Measurements from ENCODE around the gene AKAP9.
"Not testable (repeated sequence)": the region's sequence is repeated elsewhere in the genome, so short reads cannot be mapped to it uniquely, and the experiment has no call there.

The AKAP9 gene

GRCh38 chr7:92131764-92132330 lies 191.2 kb downstream of the AKAP9 start:
- Histone ChIP-seq H3K9ac (ENCODE audit: low read depth, low read length) (no peak overlapping the region), H3K4me3 (ENCODE audit: low read depth, low read length) (peak overlapping the region; percentile 91; the same call in 1 of the 2 replicates), H3K9me3 (ENCODE audit: control insufficient read depth, insufficient read depth, low read length) (no peaks in the 10 kb centered on the region), H3K4me1 (ENCODE audit: control insufficient read depth, insufficient read depth, low read length) (peaks cover 17% of the 10 kb centered on the region), H3K27ac (ENCODE audit: low read depth, low read length) (no peak overlapping the region), H3K27me3 (ENCODE audit: control insufficient read depth, insufficient read depth, low read length) (no peaks in the 10 kb centered on the region), H3K36me3 (ENCODE audit: control insufficient read depth, insufficient read depth, low read length) (peaks cover 46% of the 10 kb centered on the region)

- no peak overlapping the region for H3K27ac ChIP-seq (ENCODE audit: low read depth, low read length)
- peak overlapping the region; percentile 5; the same call in 1 of the 2 replicates for H3K9ac ChIP-seq (ENCODE audit: low read depth, low read length)
- no peaks in the 10 kb centered on the region for H3K27me3 ChIP-seq (ENCODE audit: control insufficient read depth, insufficient read depth, low read length)
- peaks cover 17% of the 10 kb centered on the region for H3K4me1 ChIP-seq (ENCODE audit: control insufficient read depth, insufficient read depth, low read length)
- H3K4me3 ChIP-seq (ENCODE audit: low read depth, low read length): peak overlapping the region; percentile 91
- H3K9me3 ChIP-seq (ENCODE audit: control insufficient read depth, insufficient read depth, low read length): no peaks in the 10 kb centered on the region
- peaks cover 33% of the 10 kb centered on the region for H3K36me3 ChIP-seq (ENCODE audit: control insufficient read depth, insufficient read depth, low read length)
Observed at GRCh38 chr7:92133133-92133736, 192.6 kb downstream of the AKAP9 start.

- peak overlapping the region; percentile 91 for H3K9ac ChIP-seq (ENCODE audit: low read depth, low read length)
- peaks cover 27% of the 10 kb centered on the region for H3K36me3 ChIP-seq (ENCODE audit: control insufficient read depth, insufficient read depth, low read length)
- H3K4me3 ChIP-seq (ENCODE audit: low read depth, low read length): peak overlapping the region; percentile 91
- H3K4me1 ChIP-seq (ENCODE audit: control insufficient read depth, insufficient read depth, low read length): peaks cover 17% of the 10 kb centered on the region
- no peaks in the 10 kb centered on the region for H3K9me3 ChIP-seq (ENCODE audit: control insufficient read depth, insufficient read depth, low read length)
- no peaks in the 10 kb centered on the region for H3K27me3 ChIP-seq (ENCODE audit: control insufficient read depth, insufficient read depth, low read length)
- H3K27ac ChIP-seq (ENCODE audit: low read depth, low read length): peak overlapping the region; percentile 95
Observed at GRCh38 chr7:92133737-92134270, 193.1 kb downstream of the AKAP9 start.

GRCh38 chr7:92134271-92135051 lies 193.8 kb downstream of the AKAP9 start, which contains the start of gene CYP51A1:
CYP51A1 (minus strand) TSS chr7:92134477; CDS start chr7:92134364, 113 bp downstream.
- Histone ChIP-seq H3K9ac (ENCODE audit: low read depth, low read length) (peak within 1 kb of the TSS; percentile 91), H3K27ac (ENCODE audit: low read depth, low read length) (peak within 1 kb of the TSS; percentile 95), H3K27me3 (ENCODE audit: control insufficient read depth, insufficient read depth, low read length) (no peaks in the 10 kb centered on the region), H3K4me3 (ENCODE audit: low read depth, low read length) (peak within 1 kb of the TSS; percentile 91), H3K36me3 (ENCODE audit: control insufficient read depth, insufficient read depth, low read length) (peaks cover 20% of the 10 kb centered on the region), H3K4me1 (ENCODE audit: control insufficient read depth, insufficient read depth, low read length) (peaks cover 17% of the 10 kb centered on the region), H3K9me3 (ENCODE audit: control insufficient read depth, insufficient read depth, low read length) (no peaks in the 10 kb centered on the region; the same call in 1 of the 2 replicates)

GRCh38 chr7:92135052-92135889 lies 194.6 kb downstream of the AKAP9 start:
- Histone ChIP-seq H3K27ac (ENCODE audit: low read depth, low read length) (peak overlapping the region; percentile 95), H3K9ac (ENCODE audit: low read depth, low read length) (peak overlapping the region; percentile 91), H3K36me3 (ENCODE audit: control insufficient read depth, insufficient read depth, low read length) (peaks cover 12% of the 10 kb centered on the region), H3K27me3 (ENCODE audit: control insufficient read depth, insufficient read depth, low read length) (no peaks in the 10 kb centered on the region), H3K4me3 (ENCODE audit: low read depth, low read length) (peak overlapping the region; percentile 91), H3K9me3 (ENCODE audit: control insufficient read depth, insufficient read depth, low read length) (no peaks in the 10 kb centered on the region; the same call in 1 of the 2 replicates), H3K4me1 (ENCODE audit: control insufficient read depth, insufficient read depth, low read length) (peaks cover 17% of the 10 kb centered on the region)

- Histone ChIP-seq H3K9ac (ENCODE audit: low read depth, low read length) (no peak overlapping the region), H3K27ac (ENCODE audit: low read depth, low read length) (no peak overlapping the region)
Observed at GRCh38 chr7:92137557-92137956, 196.9 kb downstream of the AKAP9 start.

GRCh38 chr7:92141161-92141560 lies 200.5 kb downstream of the AKAP9 start:
- Histone ChIP-seq H3K36me3 (ENCODE audit: control insufficient read depth, insufficient read depth, low read length) (no peaks in the 10 kb centered on the region), H3K4me1 (ENCODE audit: control insufficient read depth, insufficient read depth, low read length) (no peaks in the 10 kb centered on the region), H3K9ac (ENCODE audit: low read depth, low read length) (no peak overlapping the region), H3K27ac (ENCODE audit: low read depth, low read length) (no peak overlapping the region), H3K4me3 (ENCODE audit: low read depth, low read length) (no peak overlapping the region), H3K27me3 (ENCODE audit: control insufficient read depth, insufficient read depth, low read length) (no peaks in the 10 kb centered on the region), H3K9me3 (ENCODE audit: control insufficient read depth, insufficient read depth, low read length) (no peaks in the 10 kb centered on the region; the same call in 1 of the 2 replicates)

More at GRCh38 chr7:92137557-92137956, 196.9 kb downstream of the AKAP9 start:
- no peaks in the 10 kb centered on the region for H3K36me3 ChIP-seq (ENCODE audit: control insufficient read depth, insufficient read depth, low read length)
- H3K27me3 ChIP-seq (ENCODE audit: control insufficient read depth, insufficient read depth, low read length): no peaks in the 10 kb centered on the region
- no peaks in the 10 kb centered on the region; the same call in 1 of the 2 replicates for H3K9me3 ChIP-seq (ENCODE audit: control insufficient read depth, insufficient read depth, low read length)
- H3K4me3 ChIP-seq (ENCODE audit: low read depth, low read length): no peak overlapping the region
- H3K4me1 ChIP-seq (ENCODE audit: control insufficient read depth, insufficient read depth, low read length): peaks cover 9% of the 10 kb centered on the region; the same call in 1 of the 2 replicates

- H3K9ac ChIP-seq (ENCODE audit: low read depth, low read length); H3K27me3 ChIP-seq (ENCODE audit: control insufficient read depth, insufficient read depth, low read length); H3K9me3 ChIP-seq (ENCODE audit: control insufficient read depth, insufficient read depth, low read length); H3K36me3 ChIP-seq (ENCODE audit: control insufficient read depth, insufficient read depth, low read length); H3K27ac ChIP-seq (ENCODE audit: low read depth, low read length); H3K4me3 ChIP-seq (ENCODE audit: low read depth, low read length); H3K4me1 ChIP-seq (ENCODE audit: control insufficient read depth, insufficient read depth, low read length): not testable (repeated sequence)
Observed at GRCh38 chr7:92142791-92143190, 202.1 kb downstream of the AKAP9 start.

GRCh38 chr7:92143192-92143880 lies 202.7 kb downstream of the AKAP9 start:
- H3K9ac ChIP-seq (ENCODE audit: low read depth, low read length); H3K27me3 ChIP-seq (ENCODE audit: control insufficient read depth, insufficient read depth, low read length); H3K9me3 ChIP-seq (ENCODE audit: control insufficient read depth, insufficient read depth, low read length); H3K4me3 ChIP-seq (ENCODE audit: low read depth, low read length); H3K27ac ChIP-seq (ENCODE audit: low read depth, low read length); H3K4me1 ChIP-seq (ENCODE audit: control insufficient read depth, insufficient read depth, low read length); H3K36me3 ChIP-seq (ENCODE audit: control insufficient read depth, insufficient read depth, low read length): not testable (repeated sequence)

GRCh38 chr7:92149736-92150239 lies 209.1 kb downstream of the AKAP9 start:
- Histone ChIP-seq H3K4me3 (ENCODE audit: low read depth, low read length) (no peak overlapping the region), H3K9ac (ENCODE audit: low read depth, low read length) (no peak overlapping the region), H3K36me3 (ENCODE audit: control insufficient read depth, insufficient read depth, low read length) (no peaks in the 10 kb centered on the region), H3K27me3 (ENCODE audit: control insufficient read depth, insufficient read depth, low read length) (no peaks in the 10 kb centered on the region), H3K27ac (ENCODE audit: low read depth, low read length) (no peak overlapping the region), H3K4me1 (ENCODE audit: control insufficient read depth, insufficient read depth, low read length) (no peaks in the 10 kb centered on the region), H3K9me3 (ENCODE audit: control insufficient read depth, insufficient read depth, low read length) (no peaks in the 10 kb centered on the region)
